Stimulated activated CD8-positive, alpha-beta memory T cell treated with anti-CD3 and anti-CD28 coated beads, Interleukin-2, amount 100 ng/mL, for 1 hour (primary cell): ENCODE measurements around the gene ZSCAN31.
A peak's percentile ranks its signal among the peaks of the same experiment; 100 is the strongest.
"Not testable (repeated sequence)": the region's sequence is repeated elsewhere in the genome, so short reads cannot be mapped to it uniquely, and the experiment has no call there.

Experiments
- DNase-seq, 2 donors: peaks; one replicate each; pipeline ENCODE4 v3.0.0-alpha.2; 2020; ENCODE audit warnings: low read depth in 2 of 2

The ZSCAN31 gene

GRCh38 chr6:28317866-28318265 lies 18.1 kb downstream of the ZSCAN31 start:
- DNase-seq, result not testable (repeated sequence)

DNA sequence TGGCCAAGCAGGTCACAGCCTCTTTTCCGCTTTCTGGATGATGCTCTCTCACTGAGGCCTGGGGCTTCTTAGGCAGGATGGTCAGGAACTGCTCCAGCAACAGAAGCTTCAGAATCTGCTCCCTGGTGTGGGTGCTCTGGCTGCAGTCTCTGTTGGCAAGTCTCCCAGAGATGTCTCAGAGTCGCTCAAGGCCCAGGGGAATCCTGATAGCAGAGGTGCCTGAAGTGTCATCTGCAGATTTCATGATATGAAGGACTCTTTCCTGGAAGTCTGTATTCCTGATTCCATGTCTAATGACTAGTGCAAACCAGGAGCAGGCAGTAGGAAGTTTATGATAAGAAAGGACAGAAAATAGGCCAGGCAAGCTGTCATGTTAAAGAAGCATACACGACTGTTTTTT lies 20.3 kb downstream of the ZSCAN31 start:
- DNase-seq, result no peak

DNA sequence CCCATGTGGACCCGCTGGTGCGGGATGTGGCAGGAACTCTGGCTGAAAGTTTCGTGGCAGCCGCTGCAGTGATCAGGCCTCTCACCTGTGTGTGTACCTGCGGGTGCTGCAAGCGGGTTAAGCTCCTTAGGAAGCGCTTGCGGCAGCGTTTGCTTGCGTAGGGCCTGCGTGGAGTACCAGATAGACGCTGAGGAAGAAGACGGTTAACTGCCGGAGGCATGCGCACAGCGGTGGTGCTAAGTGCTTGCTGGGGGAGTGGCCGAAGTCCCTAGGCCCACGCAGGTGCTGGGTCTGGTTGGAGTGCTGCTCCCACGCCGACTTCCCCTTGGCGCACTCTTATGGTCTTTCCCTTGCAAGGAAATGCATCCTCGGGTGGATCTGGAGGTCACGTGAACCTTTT lies 23.0 kb downstream of the ZSCAN31 start:
- DNase-seq, result no peak

DNA sequence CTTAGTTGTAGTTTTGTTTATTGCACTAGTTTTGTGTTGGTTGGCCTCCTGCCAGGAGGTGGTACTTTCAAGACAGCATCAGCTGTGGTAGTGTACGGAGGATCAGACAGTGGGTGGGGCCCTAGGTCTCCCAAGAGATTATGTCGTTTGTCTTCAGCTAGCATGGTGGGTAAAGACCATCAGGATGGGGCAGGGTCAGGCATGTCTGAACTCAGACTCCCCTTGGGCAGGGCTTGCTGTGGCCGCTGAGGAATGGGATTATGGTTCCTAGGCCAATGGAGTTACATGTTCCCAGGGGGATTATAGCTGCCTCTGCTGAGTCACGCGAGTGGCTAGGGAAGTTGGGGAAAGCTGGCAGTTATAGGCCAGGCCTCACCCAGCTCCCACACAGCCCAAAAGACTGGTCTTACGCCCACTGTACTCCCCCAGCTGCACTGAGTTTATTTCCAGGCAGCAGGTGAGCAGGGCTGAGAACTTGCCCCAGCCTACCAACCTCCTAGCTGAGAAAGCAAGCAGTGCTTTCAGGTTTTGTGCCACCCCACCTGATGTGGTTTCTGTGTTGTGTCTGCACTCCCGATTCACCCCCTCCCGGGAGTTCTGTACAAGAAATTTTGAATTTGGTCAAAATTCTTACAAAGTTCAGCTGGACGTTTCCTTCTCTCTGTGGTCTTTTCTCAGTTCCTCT lies 24.7 kb downstream of the ZSCAN31 start:
- DNase-seq, result no peak

- DNase-seq, result not testable (repeated sequence)
Observed at GRCh38 chr6:28306363-28306762, 29.6 kb downstream of the ZSCAN31 start.

- DNase-seq, result no peak
Observed at GRCh38 chr6:28303570-28303969, 32.4 kb downstream of the ZSCAN31 start.

- no peak for DNase-seq
Observed at GRCh38 chr6:28296520-28297060, 39.4 kb downstream of the ZSCAN31 start.

DNA sequence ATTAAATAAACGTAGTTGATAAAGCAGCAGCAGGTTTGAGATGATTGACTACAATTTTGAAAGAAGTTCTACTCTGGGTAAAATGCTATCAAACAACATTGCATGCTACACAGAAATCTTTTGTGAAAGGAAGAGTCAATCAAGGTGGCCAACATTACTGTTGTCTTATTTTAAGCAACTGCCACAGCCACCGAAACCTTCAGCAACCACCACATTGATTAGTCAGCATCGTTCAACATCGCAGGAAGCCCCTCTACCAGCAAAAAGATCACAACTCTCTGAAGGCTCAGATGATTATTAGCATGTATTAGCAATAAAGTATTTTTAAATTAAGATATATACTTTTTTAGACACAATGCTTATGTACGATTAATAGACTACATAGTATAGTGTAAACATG lies 40.6 kb downstream of the ZSCAN31 start:
- DNase-seq, result no peak

- DNase-seq, result no peak
Observed at GRCh38 chr6:28291573-28291972, 44.4 kb downstream of the ZSCAN31 start.

DNA sequence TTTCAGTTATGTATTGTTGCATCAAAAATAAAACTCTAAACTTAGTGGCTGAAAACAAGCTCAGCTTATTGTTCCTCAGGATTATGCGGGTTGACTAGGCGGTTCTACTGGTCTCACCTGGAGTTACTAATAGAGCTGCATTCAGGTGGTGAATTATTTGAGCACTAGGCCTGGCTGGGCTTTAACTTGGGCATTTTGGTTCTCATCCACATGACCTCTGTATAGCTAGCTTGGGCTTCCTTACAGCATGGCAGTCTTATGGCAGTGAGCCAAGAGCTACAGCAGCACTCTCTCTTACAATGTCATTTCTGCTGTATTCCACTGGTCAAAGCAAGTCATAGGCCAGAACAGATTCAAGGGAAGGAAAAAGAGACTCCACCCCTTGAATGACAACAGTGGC lies 53.0 kb downstream of the ZSCAN31 start:
- DNase-seq, result no peak

DNA sequence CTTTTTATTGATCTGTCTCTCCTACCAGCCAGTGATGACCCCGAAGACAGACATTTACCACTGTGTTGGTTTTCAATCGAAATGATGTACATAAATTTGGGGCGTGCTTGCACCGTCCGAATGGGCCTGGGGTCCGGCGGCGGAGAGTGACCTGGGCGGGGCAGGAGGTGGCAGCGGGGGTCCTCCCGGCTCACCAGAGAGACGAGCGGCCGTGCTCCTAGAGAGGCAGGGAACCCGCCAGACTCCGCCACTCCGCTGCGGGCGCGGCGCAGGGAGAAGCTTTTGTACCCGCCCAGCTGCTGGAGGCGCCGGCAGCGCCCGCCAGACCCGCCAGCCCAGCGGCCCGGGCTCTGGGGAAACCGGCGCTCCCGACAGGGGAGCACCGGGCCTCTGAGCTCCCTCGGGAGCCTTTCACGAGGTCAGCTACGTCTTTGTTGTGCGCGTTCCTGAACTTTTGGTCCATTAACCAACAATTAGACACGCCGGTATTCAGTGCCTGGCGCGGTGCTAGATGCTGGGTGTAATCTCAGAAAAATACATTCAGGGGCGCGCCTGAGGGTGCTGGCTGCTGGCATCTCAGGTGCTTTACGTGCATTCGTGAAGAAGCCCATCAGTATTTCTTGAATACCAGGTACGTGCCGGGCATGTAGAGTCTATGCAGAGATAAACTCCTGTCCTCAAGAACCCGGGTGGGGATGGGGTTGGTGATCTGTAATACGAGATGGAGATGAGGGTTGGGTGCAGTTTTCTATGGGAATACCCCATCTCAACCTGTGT lies 54.5 kb downstream of the ZSCAN31 start, which contains the start of gene PGBD1:
Gene PGBD1, plus strand, starts transcription at position 285 of the 777 bp plus-strand sequence. CDS start 2,242 bp downstream, outside the sequence.
- peak; percentile 19 to 21 for DNase-seq

DNA sequence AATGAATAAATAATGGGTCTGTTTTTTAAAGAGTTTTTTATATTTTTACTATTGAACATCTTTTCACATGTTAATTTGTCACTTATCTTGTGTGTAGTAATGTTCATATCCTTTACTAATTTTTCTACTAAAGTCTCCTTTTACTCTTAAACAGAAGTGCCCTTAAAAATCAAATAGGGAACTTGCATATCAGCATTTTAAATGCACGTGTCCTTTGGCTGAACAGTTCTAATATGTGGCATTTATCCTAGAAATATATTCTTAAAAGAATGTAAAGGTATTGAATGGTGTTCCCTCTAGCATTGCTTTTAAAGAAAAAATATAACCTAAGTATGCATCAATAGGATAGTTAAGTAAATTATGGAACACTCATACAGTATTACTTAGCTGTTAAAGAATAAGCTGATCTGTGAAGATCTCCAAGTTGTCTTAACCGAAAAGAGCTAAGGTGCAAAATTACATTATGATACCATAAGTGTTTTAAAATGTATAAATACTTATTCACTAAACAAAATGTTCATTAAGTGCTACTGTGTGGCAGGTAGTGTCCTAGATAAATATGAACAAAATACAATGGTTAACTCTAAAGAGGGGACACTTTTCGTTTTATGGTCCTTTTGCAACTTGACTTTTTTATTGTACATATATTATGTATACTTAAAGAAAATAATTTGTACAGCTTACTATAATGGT lies 55.2 kb downstream of the ZSCAN31 start:
- no peak for DNase-seq

DNA sequence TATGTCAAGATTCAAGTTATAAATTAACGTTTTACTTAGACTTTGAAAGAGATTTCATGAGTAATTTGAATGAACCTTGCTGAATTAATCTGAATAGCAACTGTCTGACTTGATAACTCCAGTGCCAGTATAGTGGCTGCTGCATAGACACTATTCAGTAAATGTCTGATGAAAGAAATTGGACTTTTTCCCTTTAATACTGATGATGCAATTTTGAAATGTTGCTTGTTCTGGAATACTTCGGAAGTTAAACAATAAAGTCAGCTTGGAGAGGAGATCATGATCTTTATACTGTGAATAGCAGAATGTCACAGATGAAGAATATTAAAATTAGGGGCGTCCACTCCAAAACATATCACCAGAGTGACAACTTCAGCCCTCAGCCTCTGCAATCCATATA lies 58.2 kb downstream of the ZSCAN31 start:
- DNase-seq, result no peak

- DNase-seq, result no peak
Observed at GRCh38 chr6:28274888-28275287, 61.1 kb downstream of the ZSCAN31 start.
